Measurements from ENCODE around the gene ISX. TPM values are rescaled to one million over a fixed set of nuclear protein-coding genes. Genes with fewer than 3 reads are reported as not detected.

Gene ISX
- total RNA-seq, 1 experiment from 2014 or later, result not detected

GRCh38 chr22:35071784-35072183 lies 5.8 kb downstream of the ISX start:
- intact Hi-C loops (cut with micrococcal nuclease; ENCODE audit: unreplicated experiment) (no loop called here), in situ Hi-C loops (cut with HindIII; ENCODE audit: low pct_unique_long_range_greater_than_20kb, low sequenced_read_pairs) (no loop called here)
- Histone ChIP-seq H3K27ac (ENCODE audit: low read length) (no peak overlapping the region), H3K27me3 (ENCODE audit: control insufficient read depth, insufficient read depth, low read length) (no peaks in the 10 kb centered on the region), H3K4me3 (ENCODE audit: low read depth in 2 of 2, low read length in 2 of 2) (no peak overlapping the region), H3K9me3 (ENCODE audit: control insufficient read depth, insufficient read depth, low read depth, low read length) (no peaks in the 10 kb centered on the region), H3K4me1 (ENCODE audit: control insufficient read depth, insufficient read depth, low read length) (no peaks in the 10 kb centered on the region), H3K36me3 (ENCODE audit: control insufficient read depth, insufficient read depth, low read length) (no peaks in the 10 kb centered on the region)
- TF ChIP-seq POLR2AphosphoS5 (IDR thresholded peaks at IDR 0.05; ENCODE audit: low read depth, low read length) (no peak), TCF7L2 (IDR thresholded peaks at IDR 0.05; ENCODE audit: low read depth, low read length) (no peak), REST (IDR thresholded peaks at IDR 0.05; ENCODE audit: insufficient read depth in 1 of 2, low read depth in 2 of 2, low read length in 1 of 2) (no peak), CTCF (IDR thresholded peaks at IDR 0.05) (no peak), SIN3A (IDR thresholded peaks at IDR 0.05; ENCODE audit: borderline replicate concordance, insufficient read depth, low read depth, low read length) (no peak)
- no TSS peak for BruUV-seq (replicated peaks)
- ChIA-PET POLR2A (no interaction called here), CTCF (interaction anchor here (0.7 kb wide), 1 partner anchor 11 kb away, joined by 3 read pairs; no protein-coding TSS in a partner anchor)
- no peak for DNase-seq (ENCODE audit: low read depth, low spot score)
- ATAC-seq, result no peak

DNA sequence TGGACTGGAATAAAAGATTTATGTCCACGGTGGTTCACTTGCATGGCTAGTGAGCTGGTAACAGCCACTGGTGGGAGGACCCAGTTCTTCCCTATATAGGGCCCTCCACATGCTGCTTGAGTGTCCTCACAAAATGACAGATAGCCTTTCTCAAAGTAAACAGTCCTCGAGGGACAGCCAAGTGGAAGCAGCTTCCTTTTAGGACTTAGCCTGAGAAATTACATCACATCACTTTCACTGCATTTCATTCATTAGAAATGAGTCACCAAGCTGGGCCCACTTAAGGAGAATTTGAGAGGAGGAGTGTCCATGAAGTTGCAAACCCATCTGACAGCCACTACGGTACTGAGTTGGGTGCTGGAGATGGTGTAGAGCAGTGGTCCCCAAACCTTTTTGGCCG lies 7.0 kb downstream of the ISX start:
- no TSS peak for BruUV-seq (replicated peaks)
- POLR2A ChIA-PET, result no interaction called here
- Histone ChIP-seq H3K4me3 (ENCODE audit: low read depth in 2 of 2, low read length in 2 of 2) (no peak overlapping the region), H3K9me3 (ENCODE audit: control insufficient read depth, insufficient read depth, low read depth, low read length) (no peaks in the 10 kb centered on the region), H3K4me1 (ENCODE audit: control insufficient read depth, insufficient read depth, low read length) (no peaks in the 10 kb centered on the region), H3K27ac (ENCODE audit: low read length) (no peak overlapping the region), H3K36me3 (ENCODE audit: control insufficient read depth, insufficient read depth, low read length) (no peaks in the 10 kb centered on the region), H3K27me3 (ENCODE audit: control insufficient read depth, insufficient read depth, low read length) (no peaks in the 10 kb centered on the region)
- DNase-seq (ENCODE audit: low read depth, low spot score) (no peak), ATAC-seq (no peak)
- TF ChIP-seq CTCF (IDR thresholded peaks at IDR 0.05), result no peak
- TF ChIP-seq REST (IDR thresholded peaks at IDR 0.05; ENCODE audit: insufficient read depth in 1 of 2, low read depth in 2 of 2, low read length in 1 of 2), result no peak
- no peak for TF ChIP-seq SIN3A (IDR thresholded peaks at IDR 0.05; ENCODE audit: borderline replicate concordance, insufficient read depth, low read depth, low read length)
- no peak for TF ChIP-seq TCF7L2 (IDR thresholded peaks at IDR 0.05; ENCODE audit: low read depth, low read length)
- TF ChIP-seq POLR2AphosphoS5 (IDR thresholded peaks at IDR 0.05; ENCODE audit: low read depth, low read length), result no peak
- CTCF ChIA-PET, result no interaction called here
- in situ Hi-C loops (cut with HindIII; ENCODE audit: low pct_unique_long_range_greater_than_20kb, low sequenced_read_pairs) (no loop called here), intact Hi-C loops (cut with micrococcal nuclease; ENCODE audit: unreplicated experiment) (no loop called here)
